Measurements from ENCODE around the gene CXADR.
A peak's percentile ranks its signal among the peaks of the same experiment; 100 is the strongest.
"Not testable (repeated sequence)": the region's sequence is repeated elsewhere in the genome, so short reads cannot be mapped to it uniquely, and the experiment has no call there.

Gene CXADR

GRCh38 chr21:17512253-17513213 is at the start of gene CXADR:
CXADR (plus strand) TSS chr21:17513043; CDS start chr21:17513130, 87 bp downstream.
- peak; percentile 50 to 58 for DNase-seq (ENCODE audit: extremely low read depth in 1 of 2, low read depth in 1 of 2)

- no peak for DNase-seq (ENCODE audit: extremely low read depth in 1 of 2, low read depth in 1 of 2)
Measured at GRCh38 chr21:17466166-17466565, 46.7 kb upstream of the CXADR start.

- no peak for DNase-seq (ENCODE audit: extremely low read depth in 1 of 2, low read depth in 1 of 2)
Measured at GRCh38 chr21:17467392-17467791, 45.5 kb upstream of the CXADR start.

GRCh38 chr21:17467829-17468228 is 45.0 kb upstream of the CXADR start:
- DNase-seq (ENCODE audit: extremely low read depth in 1 of 2, low read depth in 1 of 2): no peak

GRCh38 chr21:17468698-17469097 is 44.1 kb upstream of the CXADR start:
- DNase-seq (ENCODE audit: extremely low read depth in 1 of 2, low read depth in 1 of 2): no peak

GRCh38 chr21:17469727-17470126 is 43.1 kb upstream of the CXADR start:
- DNase-seq (ENCODE audit: extremely low read depth in 1 of 2, low read depth in 1 of 2): no peak

- DNase-seq (ENCODE audit: extremely low read depth in 1 of 2, low read depth in 1 of 2): no peak
Measured at GRCh38 chr21:17472182-17472581, 40.7 kb upstream of the CXADR start.

- no peak for DNase-seq (ENCODE audit: extremely low read depth in 1 of 2, low read depth in 1 of 2)
Measured at GRCh38 chr21:17472592-17473271, 40.1 kb upstream of the CXADR start.

GRCh38 chr21:17476006-17476405 is 36.8 kb upstream of the CXADR start:
- DNase-seq (ENCODE audit: extremely low read depth in 1 of 2, low read depth in 1 of 2): no peak

GRCh38 chr21:17478156-17478555 is 34.7 kb upstream of the CXADR start:
- not testable (repeated sequence) for DNase-seq (ENCODE audit: extremely low read depth in 1 of 2, low read depth in 1 of 2)

GRCh38 chr21:17479606-17480005 is 33.2 kb upstream of the CXADR start:
- DNase-seq (ENCODE audit: extremely low read depth in 1 of 2, low read depth in 1 of 2): no peak

- DNase-seq (ENCODE audit: extremely low read depth in 1 of 2, low read depth in 1 of 2): no peak
Measured at GRCh38 chr21:17482928-17483327, 29.9 kb upstream of the CXADR start.

GRCh38 chr21:17488620-17489019 is 24.2 kb upstream of the CXADR start:
- no peak for DNase-seq (ENCODE audit: extremely low read depth in 1 of 2, low read depth in 1 of 2)

GRCh38 chr21:17489565-17489964 is 23.3 kb upstream of the CXADR start:
- not testable (repeated sequence) for DNase-seq (ENCODE audit: extremely low read depth in 1 of 2, low read depth in 1 of 2)

- no peak for DNase-seq (ENCODE audit: extremely low read depth in 1 of 2, low read depth in 1 of 2)
Measured at GRCh38 chr21:17491716-17492414, 21.0 kb upstream of the CXADR start.

GRCh38 chr21:17492415-17493168 is 20.3 kb upstream of the CXADR start:
- no peak for DNase-seq (ENCODE audit: extremely low read depth in 1 of 2, low read depth in 1 of 2)

GRCh38 chr21:17494051-17494450 is 18.8 kb upstream of the CXADR start:
- DNase-seq (ENCODE audit: extremely low read depth in 1 of 2, low read depth in 1 of 2): no peak

GRCh38 chr21:17495680-17496079 is 17.2 kb upstream of the CXADR start:
- no peak for DNase-seq (ENCODE audit: extremely low read depth in 1 of 2, low read depth in 1 of 2)

- no peak for DNase-seq (ENCODE audit: extremely low read depth in 1 of 2, low read depth in 1 of 2)
Measured at GRCh38 chr21:17497316-17497715, 15.5 kb upstream of the CXADR start.

- no peak for DNase-seq (ENCODE audit: extremely low read depth in 1 of 2, low read depth in 1 of 2)
Measured at GRCh38 chr21:17498586-17498985, 14.3 kb upstream of the CXADR start.
